K562 (cell line): ENCODE measurements around the gene BRD3. TPM values are rescaled to one million over a fixed set of nuclear protein-coding genes. Genes with fewer than 3 reads are reported as not detected.
A peak's percentile ranks its signal among the peaks of the same experiment; 100 is the strongest.

ENCODE experiments used
- DNMT1 ChIP-seq: fragments of 450-650 bp; IDR thresholded peaks from 2 replicates; pipeline ENCODE4 v1.6.1; 2016; ENCODE audit warnings: antibody characterized with exemption, mild to moderate bottlenecking
- EWSR1 ChIP-seq: fragments of 450-650 bp; IDR thresholded peaks from 2 replicates; pipeline ENCODE4 v1.6.1; 2018; ENCODE audit warnings: borderline replicate concordance, mild to moderate bottlenecking, low read depth, moderate library complexity; ENCODE audit not compliant: partially characterized antibody
- FOXM1 ChIP-seq, 2 experiments: fragments of 450-650 bp in 1 of 2; sonication (generic) in 1 of 2; formaldehyde crosslinking in 1 of 2; IDR thresholded peaks; 2 replicates each; pipeline versions ENCODE4 v1.6.1 to v1.9.0; 2017 to 2022; ENCODE audit warnings: low read depth in 2 of 2, mild to moderate bottlenecking in 2 of 2, missing genetic modification reagents in 1 of 2, moderate library complexity in 1 of 2
- HNRNPL ChIP-seq: fragments of 200-400 bp; formaldehyde crosslinking; IDR thresholded peaks from 2 replicates; pipeline ENCODE4 v1.6.1; 2017; ENCODE audit warnings: low read depth, mild to moderate bottlenecking, low read length
- KDM1A ChIP-seq, 2 experiments: fragments of 450-650 bp; IDR thresholded peaks; 2 replicates each; pipeline ENCODE4 v1.6.1; 2016; ENCODE audit warnings: mild to moderate bottlenecking in 2 of 2
- MAFK ChIP-seq: IDR thresholded peaks from 2 replicates; pipeline ENCODE4 v1.6.1; 2011; ENCODE audit warnings: low read length, improper control_type of control experiment
- MTF1 ChIP-seq: fragments of 250-450 bp; sonication (Bioruptor Pico); IDR thresholded peaks from 2 replicates; pipeline ENCODE4 v1.9.0; 2021; ENCODE audit warnings: moderate library complexity, mild to moderate bottlenecking, inconsistent platforms, borderline replicate concordance
- NCOA4 ChIP-seq: fragments of 450-650 bp; IDR thresholded peaks from 2 replicates; pipeline ENCODE4 v1.6.1; 2018; ENCODE audit warnings: mild to moderate bottlenecking; ENCODE audit not compliant: partially characterized antibody
- NCOA6 ChIP-seq: fragments of 450-650 bp; IDR thresholded peaks from 2 replicates; pipeline ENCODE4 v1.6.1; 2017; ENCODE audit warnings: mild to moderate bottlenecking
- NFE2L1 ChIP-seq: fragments of 450-650 bp; IDR thresholded peaks from 2 replicates; pipeline ENCODE4 v1.6.1; 2016; ENCODE audit warnings: missing genetic modification characterization, low read depth, mild to moderate bottlenecking, missing compliant biosample characterization, moderate library complexity, borderline replicate concordance
- NFIC ChIP-seq: fragments of 450-650 bp; IDR thresholded peaks from 2 replicates; pipeline ENCODE4 v1.6.1; 2017; ENCODE audit warnings: mild to moderate bottlenecking, inconsistent platforms
- NRF1 ChIP-seq, 2 experiments: fragments of 450-650 bp; IDR thresholded peaks in 1 of 2; conservative IDR thresholded peaks in 1 of 2; 2 replicates each; pipeline ENCODE4 v1.6.1; 2014; ENCODE audit warnings: mild to moderate bottlenecking in 2 of 2
- OTX1 ChIP-seq: fragments of 450-650 bp; formaldehyde crosslinking; IDR thresholded peaks from 2 replicates; pipeline ENCODE4 v1.4.0; 2022; ENCODE audit warnings: mild to moderate bottlenecking
- PHTF2 ChIP-seq: fragments of 250-450 bp; sonication (Bioruptor Pico); IDR thresholded peaks from 2 replicates; pipeline ENCODE4 v1.5.0; 2021; ENCODE audit warnings: mild to moderate bottlenecking
- POLR2AphosphoS2 ChIP-seq: IDR thresholded peaks from 2 replicates; pipeline ENCODE4 v1.6.1; 2012; ENCODE audit warnings: low read length, improper control_type of control experiment
- PURB ChIP-seq: sonication (generic); formaldehyde crosslinking; IDR thresholded peaks from 2 replicates; pipeline ENCODE4 v1.9.0; 2021; ENCODE audit warnings: low read depth, mild to moderate bottlenecking, missing genetic modification reagents
- SIN3B ChIP-seq: fragments of 450-650 bp; IDR thresholded peaks from 2 replicates; pipeline ENCODE4 v1.6.1; 2017; ENCODE audit warnings: low read depth, mild to moderate bottlenecking, moderate library complexity
- SMAD1 ChIP-seq: fragments of 150-350 bp; IDR thresholded peaks from 2 replicates; pipeline ENCODE4 v1.6.1; 2014; ENCODE audit warnings: low read length, low read depth; ENCODE audit not compliant: partially characterized antibody
- SMAD2 ChIP-seq: fragments of 150-350 bp; IDR thresholded peaks from 2 replicates; pipeline ENCODE4 v1.6.1; 2014; ENCODE audit warnings: low read depth, mild to moderate bottlenecking, low read length
- SOX6 ChIP-seq: fragments of 450-650 bp; IDR thresholded peaks from 2 replicates; pipeline ENCODE4 v1.6.1; 2014; ENCODE audit warnings: mild to moderate bottlenecking
- SP2 ChIP-seq: IDR thresholded peaks from 2 replicates; pipeline ENCODE4 v1.6.1; 2011; ENCODE audit warnings: mild to moderate bottlenecking, low read depth, low read length, moderate library complexity; ENCODE audit not compliant: poor library complexity, severe bottlenecking; ENCODE audit errors: extremely low read depth
- TCFL5 ChIP-seq: fragments of 250-450 bp; sonication (Bioruptor Pico); conservative IDR thresholded peaks from 2 replicates; pipeline ENCODE4 v1.6.1; 2021; ENCODE audit warnings: mild to moderate bottlenecking, moderate library complexity, matching md5 sums
- ZBTB1 ChIP-seq: sonication (generic); formaldehyde crosslinking; IDR thresholded peaks from 2 replicates; pipeline ENCODE4 v1.8.1; 2023; ENCODE audit warnings: missing genetic modification reagents, low read depth, mild to moderate bottlenecking, borderline replicate concordance
- ZNF124 ChIP-seq: sonication (generic); formaldehyde crosslinking; IDR thresholded peaks from 2 replicates; pipeline ENCODE4 v1.8.1; 2022; ENCODE audit warnings: missing genetic modification reagents
- ZNF717 ChIP-seq: fragments of 250-450 bp; sonication (Bioruptor Pico); IDR thresholded peaks from 2 replicates; pipeline ENCODE4 v1.5.0; 2021
- ZNF77 ChIP-seq: fragments of 250-450 bp; sonication (Bioruptor Pico); IDR thresholded peaks from 2 replicates; pipeline ENCODE4 v1.5.0; 2020
- ZNF785 ChIP-seq: fragments of 250-450 bp; sonication (Bioruptor Pico); IDR thresholded peaks from 2 replicates; pipeline ENCODE4 v1.4.0; 2020; ENCODE audit warnings: mild to moderate bottlenecking
- ZNF830 ChIP-seq: fragments of 250-450 bp; sonication (Bioruptor Pico); IDR thresholded peaks from 2 replicates; pipeline ENCODE4 v1.5.0; 2021; ENCODE audit warnings: mild to moderate bottlenecking
- polyA plus RNA-seq, 8 experiments: library from polyadenylated mRNA; depleted of rRNA in 4 of 8; stranded (reverse) in 5 of 8; unstranded in 3 of 8; fragments of >200 nt; fragmentation: Nextera tagmentation in 2 of 8; fragmentation: Illumina TruSeq in 1 of 8; extraction: Ambion mirVana in 2 of 8; extraction: Trizol in 1 of 8; gene quantifications; 2 replicates each; pipeline versions ENCODE4 v1.2.1 to v1.2.3, GENCODE V29; 2011 to 2014; ENCODE audit warnings: inconsistent platforms in 1 of 8, missing spikeins in 1 of 8
- total RNA-seq, 7 experiments: library from RNA; depleted of rRNA in 6 of 7; stranded (reverse); fragments of >200 nt in 6 of 7; fragmentation: Illumina TruSeq in 2 of 7; extraction: Trizol in 2 of 7; gene quantifications; 2 replicates each; pipeline versions ENCODE4 v1.2.1 to v1.2.3, GENCODE V29; 2011 to 2021; ENCODE audit warnings: low replicate concordance in 1 of 7
- TF ChIP-seq, protein P1 (sequence below): IDR thresholded peaks from 3 replicates; pipeline ENCODE4 v1.6.1; 2011; ENCODE audit warnings: borderline replicate concordance, mild to moderate bottlenecking; ENCODE audit not compliant: insufficient read length, insufficient read depth
- TF ChIP-seq, protein P2 (sequence below): fragments of 450-650 bp; IDR thresholded peaks from 2 replicates; pipeline ENCODE4 v1.6.1; 2016; ENCODE audit warnings: missing biosample characterization, missing genetic modification characterization

Gene BRD3
- total and polyA plus RNA-seq, 9 of the 15 experiments (the other 6 are each of a cell fraction or from before 2014, with no cell fraction given) = 0.82 to 37.1 (median 4.2) TPM

DNA sequence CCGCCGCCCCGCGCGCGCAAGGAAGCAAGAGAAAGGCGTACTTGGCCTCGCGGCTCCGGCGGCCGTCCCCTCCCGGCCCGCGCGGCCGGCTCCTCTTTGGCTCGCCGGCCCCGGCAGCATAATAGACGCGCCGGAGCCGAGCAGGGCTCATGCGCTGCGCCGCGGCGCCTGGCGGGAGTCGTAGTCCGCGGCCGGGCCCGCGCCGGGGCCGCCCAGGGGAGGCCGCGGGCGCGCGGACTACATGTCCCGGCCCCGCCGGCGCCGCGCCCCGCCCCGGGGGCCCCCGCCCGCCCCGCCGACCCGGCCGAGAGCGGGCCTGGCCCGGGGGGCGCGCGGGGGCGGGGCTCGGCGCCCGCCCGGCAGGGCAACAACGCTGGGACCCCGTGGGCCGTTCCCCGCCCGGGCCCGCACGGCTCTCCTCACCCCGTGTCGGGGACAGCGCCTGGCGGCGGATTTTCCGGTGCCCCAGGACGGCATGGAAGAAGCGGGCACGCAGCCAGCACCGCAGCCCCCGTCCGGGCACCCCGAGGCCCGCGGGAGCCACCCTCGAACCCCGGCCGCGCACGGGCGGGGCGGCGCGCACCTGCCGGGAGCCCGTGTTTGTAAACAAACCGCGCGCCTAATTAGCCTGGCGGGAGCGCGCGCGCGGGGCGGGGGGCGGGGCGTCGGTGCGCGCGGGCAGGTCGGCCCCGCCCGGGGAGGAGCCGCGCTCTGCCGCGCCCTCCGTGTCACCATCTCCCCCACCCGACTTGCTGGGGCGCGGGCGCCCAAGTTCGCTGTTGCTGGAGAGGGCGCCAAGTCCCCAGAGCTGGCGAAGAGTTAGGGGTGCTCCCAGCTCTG is at the start of gene BRD3 (continued):
- peak in 1 of 2 experiments; percentile 68; a peak in 2 of 4 replicates for TF ChIP-seq NRF1 (conservative IDR thresholded peaks at IDR 0.05 in 1 of 2, IDR thresholded peaks at IDR 0.05 in 1 of 2)
- TF ChIP-seq NCOA4 = no peak
- no peak for TF ChIP-seq OTX1 (CRISPR knock-in tag)
- no peak for TF ChIP-seq ZNF717 (CRISPR knock-in tag)
- no peak for TF ChIP-seq SP2
- no peak for TF ChIP-seq KDM1A (IDR thresholded peaks at IDR 0.05)
- TF ChIP-seq NFE2L1 (tag) = no peak
- TF ChIP-seq DNMT1 = no peak
- TF ChIP-seq ZNF124 (CRISPR knock-in tag) = no peak
- no peak for TF ChIP-seq MAFK
- TF ChIP-seq TCFL5 (CRISPR knock-in tag) = no peak
- no peak for TF ChIP-seq FOXM1 (IDR thresholded peaks at IDR 0.05; ENCODE audit: low read depth)
- TF ChIP-seq FOXM1 (CRISPR knock-in tag; IDR thresholded peaks at IDR 0.05; ENCODE audit: low read depth) = no peak
- TF ChIP-seq PURB (CRISPR knock-in tag) = no peak
- TF ChIP-seq ZNF785 = no peak
- TF ChIP-seq NCOA6 = no peak
- TF ChIP-seq SIN3B = peak; percentile 11
- TF ChIP-seq NFIC = peak; percentile 46; the same call in 1 of the 2 replicates
- TF ChIP-seq POLR2AphosphoS2 = no peak
- TF ChIP-seq ZNF830 (CRISPR knock-in tag) = no peak
- TF ChIP-seq SMAD2 = no peak
- TF ChIP-seq PHTF2 = no peak
- TF ChIP-seq, protein P1, sequence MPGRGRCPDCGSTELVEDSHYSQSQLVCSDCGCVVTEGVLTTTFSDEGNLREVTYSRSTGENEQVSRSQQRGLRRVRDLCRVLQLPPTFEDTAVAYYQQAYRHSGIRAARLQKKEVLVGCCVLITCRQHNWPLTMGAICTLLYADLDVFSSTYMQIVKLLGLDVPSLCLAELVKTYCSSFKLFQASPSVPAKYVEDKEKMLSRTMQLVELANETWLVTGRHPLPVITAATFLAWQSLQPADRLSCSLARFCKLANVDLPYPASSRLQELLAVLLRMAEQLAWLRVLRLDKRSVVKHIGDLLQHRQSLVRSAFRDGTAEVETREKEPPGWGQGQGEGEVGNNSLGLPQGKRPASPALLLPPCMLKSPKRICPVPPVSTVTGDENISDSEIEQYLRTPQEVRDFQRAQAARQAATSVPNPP = no peak
- TF ChIP-seq SOX6 = peak; percentile 35; the same call in 1 of the 2 replicates
- no peak for TF ChIP-seq HNRNPL
- no peak for TF ChIP-seq EWSR1
- TF ChIP-seq SMAD1 = no peak
- TF ChIP-seq, protein P2, sequence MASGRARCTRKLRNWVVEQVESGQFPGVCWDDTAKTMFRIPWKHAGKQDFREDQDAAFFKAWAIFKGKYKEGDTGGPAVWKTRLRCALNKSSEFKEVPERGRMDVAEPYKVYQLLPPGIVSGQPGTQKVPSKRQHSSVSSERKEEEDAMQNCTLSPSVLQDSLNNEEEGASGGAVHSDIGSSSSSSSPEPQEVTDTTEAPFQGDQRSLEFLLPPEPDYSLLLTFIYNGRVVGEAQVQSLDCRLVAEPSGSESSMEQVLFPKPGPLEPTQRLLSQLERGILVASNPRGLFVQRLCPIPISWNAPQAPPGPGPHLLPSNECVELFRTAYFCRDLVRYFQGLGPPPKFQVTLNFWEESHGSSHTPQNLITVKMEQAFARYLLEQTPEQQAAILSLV (tag) = no peak
- no peak for TF ChIP-seq ZBTB1 (CRISPR knock-in tag)
- TF ChIP-seq MTF1 (CRISPR knock-in tag) = no peak
- TF ChIP-seq ZNF77 (CRISPR knock-in tag) = no peak
